NCI-H1092 (cell line): Measurements from ENCODE around the gene S100A13.
"Not testable (repeated sequence)": the region's sequence is repeated elsewhere in the genome, so short reads cannot be mapped to it uniquely, and the experiment has no call there.

Experiments used
- DNase-seq: peaks from one replicate; lab custom pipeline; 2025; lab: John Stamatoyannopoulos, UW

S100A13 gene

DNA sequence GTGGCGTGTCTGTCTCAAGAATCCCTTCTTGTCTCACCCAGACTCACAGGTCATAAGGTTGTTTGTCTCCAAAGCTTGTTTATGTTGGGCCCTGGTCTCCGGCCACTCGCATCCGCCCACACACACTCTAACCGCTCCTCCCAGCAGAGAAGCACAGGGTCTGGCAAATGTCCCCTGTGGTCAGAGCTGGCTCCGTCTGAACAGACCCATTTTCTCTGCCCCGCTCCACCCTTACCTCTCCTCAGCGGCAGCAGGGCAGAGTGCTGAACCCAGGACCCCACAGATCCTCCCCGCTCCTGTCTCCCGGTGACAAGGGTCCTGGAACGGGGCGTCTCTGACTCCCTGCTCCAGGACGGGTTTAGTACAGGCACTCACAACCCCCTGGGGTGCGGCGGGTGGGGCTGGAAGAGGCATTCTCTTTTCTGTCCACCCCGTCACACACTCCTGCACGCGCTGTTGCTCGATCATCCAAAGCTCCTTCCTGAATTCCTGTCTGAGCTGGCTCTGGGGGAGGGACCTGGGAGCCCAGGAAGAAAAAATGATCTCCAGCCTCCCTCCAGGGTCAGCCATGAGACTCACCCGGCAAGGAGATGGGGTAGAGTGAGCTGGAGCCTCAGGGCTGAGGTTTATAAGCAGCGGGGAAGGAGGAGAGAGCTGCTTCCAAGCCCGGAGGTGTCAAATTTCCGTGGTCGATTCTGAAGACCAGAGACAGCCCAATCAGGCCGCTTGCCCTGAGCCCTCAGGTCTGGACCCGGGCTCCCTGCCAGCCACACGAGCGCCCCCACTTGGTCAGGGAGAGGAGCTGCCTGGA is at the start of gene S100A13:
Gene S100A13 (minus strand): TSS at position 602 of the 811 bp plus-strand sequence. CDS start 1,033 bp downstream, outside the sequence.
- DNase-seq: peak; percentile 89

DNA sequence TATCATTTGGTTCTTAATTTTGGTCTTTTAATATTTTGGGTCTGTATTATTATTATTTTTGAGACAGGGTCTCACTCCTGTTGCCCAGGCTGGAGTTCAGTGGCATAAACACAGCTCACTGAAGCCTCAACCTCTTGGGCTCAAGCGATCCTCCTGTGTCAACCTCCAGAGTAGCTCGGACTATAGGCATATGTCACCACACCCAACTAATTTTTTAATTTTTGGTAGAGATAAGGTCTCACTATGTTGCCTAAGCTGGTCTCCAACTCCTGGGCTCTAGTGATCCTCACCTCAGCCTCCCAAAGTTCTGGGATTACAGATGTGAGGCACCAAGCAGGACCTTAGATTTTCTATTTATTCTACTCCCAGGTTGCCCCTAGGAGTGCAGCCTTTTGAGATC is 46.2 kb upstream of the S100A13 start:
- no peak for DNase-seq

DNA sequence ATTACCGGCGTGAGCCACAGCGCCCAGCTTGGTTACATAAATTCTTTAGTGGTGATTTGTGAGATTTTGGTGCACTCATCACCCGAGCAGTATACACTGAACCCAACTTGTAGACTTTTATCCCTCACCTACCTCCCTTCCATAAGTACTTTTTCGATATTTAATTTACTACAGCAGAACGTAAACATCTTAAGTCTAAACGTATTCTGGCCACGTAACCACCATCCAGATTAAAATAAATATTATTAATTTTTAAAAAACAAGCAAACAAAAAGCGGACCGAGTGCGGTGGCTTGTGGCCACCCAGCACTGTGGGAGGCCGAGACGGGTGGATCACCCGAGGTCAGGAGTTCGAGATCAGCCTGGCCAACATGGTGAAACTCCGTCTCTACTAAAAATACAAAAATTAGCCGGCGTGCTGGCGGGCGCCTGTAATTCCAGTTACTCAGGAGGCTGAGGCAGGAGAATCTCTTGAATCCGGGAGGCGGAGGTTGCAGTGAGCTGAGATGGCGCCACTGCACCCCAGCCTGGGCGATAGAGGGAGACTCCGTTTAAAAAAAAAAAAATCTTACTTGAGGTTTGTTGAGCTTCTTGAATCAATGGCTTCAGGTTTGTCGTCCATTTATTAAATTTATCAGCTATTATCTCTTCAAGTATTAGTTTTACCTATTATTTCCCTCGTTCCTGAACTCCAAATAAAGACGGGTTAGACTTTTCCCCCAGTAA is 44.5 kb upstream of the S100A13 start:
- DNase-seq: not testable (repeated sequence)

DNA sequence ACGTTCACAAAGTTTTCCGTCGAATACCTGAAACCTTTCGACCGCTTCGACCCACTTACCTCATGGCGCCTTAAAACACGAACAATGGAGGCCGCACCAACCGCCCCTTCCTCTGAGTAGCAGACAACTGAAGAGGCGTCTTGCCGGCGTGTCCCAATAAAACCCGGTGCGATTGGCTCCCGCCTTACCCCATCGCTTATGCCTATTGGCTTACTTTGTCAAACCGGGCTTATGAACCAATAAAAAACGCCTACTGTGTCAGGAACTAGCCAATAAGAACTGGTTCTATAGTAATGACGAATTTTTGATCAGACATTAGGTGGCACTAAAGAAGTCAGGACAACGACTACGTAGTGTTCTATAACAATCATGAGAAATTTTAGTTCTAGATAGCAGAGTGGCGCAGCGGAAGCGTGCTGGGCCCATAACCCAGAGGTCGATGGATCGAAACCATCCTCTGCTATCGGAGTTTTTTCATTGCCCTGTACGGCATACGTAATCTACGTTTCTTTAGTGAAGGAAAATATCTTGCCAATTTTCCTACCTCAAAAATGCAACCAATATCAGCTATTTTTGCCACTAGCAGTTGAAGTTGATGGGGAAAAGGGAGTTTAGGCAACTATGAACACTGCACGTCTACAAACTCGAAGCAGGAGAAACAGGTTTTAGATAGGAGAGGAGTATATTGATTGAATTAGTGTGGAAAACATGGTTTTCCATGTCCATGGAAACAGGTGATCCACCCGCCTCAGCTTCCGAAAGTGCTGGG is 43.7 kb upstream of the S100A13 start, which contains the start of gene ILF2:
Gene ILF2 (minus strand): TSS at position 135 of the 769 bp plus-strand sequence. CDS start 71 bp downstream, at position 64.
- DNase-seq: peak; percentile 99

DNA sequence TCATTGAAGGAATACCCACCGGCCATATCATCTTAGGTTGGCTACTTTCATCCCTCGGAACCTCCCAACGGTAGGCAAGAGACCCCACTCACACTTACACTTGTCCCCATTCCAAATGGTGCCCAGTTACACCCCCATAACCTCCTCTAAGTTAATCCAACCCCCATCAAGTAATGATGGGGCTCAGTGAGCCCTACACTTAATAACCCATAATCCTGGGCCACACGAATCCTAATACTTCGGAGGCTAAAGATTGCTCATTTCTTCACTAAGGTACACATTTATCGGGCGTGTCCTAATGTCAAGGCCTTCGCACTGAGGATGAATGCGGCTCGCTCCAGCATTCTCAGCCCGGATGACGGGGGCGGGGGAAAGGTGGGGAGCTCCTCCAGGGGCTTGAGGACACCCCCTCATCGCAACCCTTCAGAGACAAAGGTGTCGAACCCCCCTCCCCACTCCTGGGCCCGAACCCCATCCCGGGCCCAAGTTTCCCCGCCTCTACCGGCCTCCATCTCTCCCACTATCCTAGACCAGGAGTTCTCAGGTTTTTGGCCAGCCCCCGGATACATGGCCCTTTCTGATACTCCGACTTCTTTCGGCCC is 43.1 kb upstream of the S100A13 start:
- no peak for DNase-seq

DNA sequence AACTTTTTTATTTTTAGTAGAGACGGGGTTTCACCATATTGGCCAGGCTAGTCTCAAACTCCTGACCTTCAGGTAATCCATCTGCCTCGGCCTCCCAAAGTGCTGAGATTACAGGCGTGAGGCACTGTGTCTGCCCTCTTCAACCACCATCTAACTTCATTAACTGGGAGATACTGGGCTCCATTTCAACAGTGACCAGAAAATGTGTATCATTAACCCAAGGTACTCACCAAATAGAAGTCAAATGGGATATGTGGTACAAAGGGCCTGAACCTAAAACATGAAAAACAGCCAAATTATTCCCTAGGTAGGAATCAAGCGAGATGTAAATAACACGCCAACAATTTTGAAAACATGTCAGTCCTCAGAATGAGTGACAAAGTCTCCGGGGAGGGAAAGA is 42.3 kb upstream of the S100A13 start:
- DNase-seq: no peak

DNA sequence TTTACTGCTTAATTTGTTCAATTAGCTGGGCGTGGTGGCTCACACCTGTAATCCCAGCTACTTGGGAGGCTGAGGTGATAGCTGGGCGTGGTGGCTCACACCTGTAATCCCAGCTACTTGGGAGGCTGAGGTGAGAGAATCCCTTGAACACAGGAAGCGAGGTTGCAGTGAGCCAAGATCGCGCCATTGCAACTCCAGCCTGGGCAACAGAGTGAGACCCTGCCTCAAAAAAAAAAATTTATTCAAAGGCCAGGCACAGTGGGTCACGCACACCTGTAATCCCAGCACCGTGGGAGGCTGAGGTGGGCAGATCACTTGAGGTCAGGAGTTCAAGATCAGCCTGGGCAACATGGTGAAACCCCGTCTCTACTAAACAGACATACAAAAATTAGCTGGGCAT is 41.4 kb upstream of the S100A13 start:
- DNase-seq: not testable (repeated sequence)

DNA sequence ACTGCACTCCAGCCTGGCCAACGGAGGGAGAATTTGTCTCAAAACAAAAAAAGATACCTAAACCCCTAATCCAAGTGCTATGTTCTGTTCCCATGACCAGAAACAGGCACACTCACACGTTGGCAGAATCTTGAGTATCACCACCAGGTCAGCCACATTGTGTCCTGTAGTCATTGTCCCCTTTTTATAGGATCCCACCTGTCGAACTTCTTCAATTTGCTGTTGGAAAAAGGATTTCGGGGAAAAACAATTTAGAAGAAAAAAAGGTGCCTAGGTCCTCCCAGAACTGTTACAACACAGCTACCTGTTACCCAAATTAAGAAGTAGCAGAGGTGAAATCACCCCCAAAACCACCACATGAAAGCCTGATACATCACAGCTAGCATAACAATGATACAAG is 40.1 kb upstream of the S100A13 start:
- no peak for DNase-seq

DNA sequence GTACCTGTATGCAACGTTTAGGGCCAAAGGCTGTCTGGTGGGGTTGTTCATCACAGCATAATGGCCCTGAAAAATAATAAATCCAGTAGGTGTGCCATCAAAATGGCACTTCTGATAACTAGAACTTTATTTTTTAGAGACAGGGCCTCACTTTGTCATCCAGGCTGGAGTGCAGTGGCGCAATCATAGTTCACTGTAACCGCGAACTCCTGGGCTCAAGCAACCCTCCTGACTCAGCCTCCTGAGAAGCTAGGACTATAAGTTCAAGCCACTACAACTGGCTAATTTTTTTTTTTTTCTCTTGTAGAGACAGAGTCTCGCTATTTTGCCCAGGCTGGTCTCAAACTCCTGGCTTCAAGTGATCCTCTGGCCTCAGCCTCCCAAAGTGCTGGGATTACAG is 35.9 kb upstream of the S100A13 start:
- no peak for DNase-seq

DNA sequence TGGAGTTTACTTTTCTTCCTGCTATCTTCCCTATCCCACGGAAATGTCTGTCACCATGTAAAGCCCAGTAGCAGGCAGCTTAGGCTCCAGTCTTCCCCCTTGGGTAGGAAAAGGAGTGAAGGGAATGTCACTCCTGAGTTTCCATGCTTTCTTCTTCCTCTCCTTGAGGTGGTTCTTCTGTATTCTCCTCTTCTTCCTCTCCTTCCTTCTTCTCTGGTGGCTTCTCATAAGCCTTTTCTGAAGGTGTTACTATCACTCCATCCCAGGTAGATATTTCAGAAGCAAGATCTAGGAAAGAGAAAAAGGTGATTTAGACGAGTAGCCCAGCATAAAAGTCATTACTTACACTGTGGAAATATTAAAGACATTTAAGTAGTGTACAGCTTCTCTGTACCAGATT is 35.0 kb upstream of the S100A13 start:
- DNase-seq: no peak

DNA sequence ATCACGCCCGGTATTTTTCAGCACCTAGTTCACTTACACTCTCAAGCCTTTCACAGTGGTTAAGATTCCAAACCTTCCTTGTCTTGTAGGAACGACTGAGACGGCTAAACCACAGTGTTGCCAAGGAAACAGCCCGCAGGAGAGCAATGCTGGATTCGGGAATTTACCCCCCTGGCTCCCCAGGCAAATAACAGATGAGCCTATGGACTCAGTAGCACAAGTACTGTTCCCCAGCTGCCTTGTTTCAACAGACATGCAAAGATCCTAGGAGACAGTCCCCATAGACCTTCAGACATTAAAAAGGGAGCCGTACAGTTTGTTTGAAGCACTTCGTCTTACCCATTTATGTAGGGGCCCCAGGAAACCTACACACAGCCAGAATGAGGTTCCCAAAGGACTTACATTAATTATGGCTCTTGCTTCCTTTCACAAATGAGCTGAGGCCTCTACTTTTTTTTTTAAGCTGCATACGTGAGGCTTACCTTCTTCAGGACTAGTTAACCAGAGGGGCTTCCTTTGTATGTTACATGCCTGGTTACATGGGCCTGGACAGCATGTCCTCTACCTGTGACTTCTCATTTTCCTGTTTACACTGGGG is 33.9 kb upstream of the S100A13 start:
- DNase-seq: no peak

DNA sequence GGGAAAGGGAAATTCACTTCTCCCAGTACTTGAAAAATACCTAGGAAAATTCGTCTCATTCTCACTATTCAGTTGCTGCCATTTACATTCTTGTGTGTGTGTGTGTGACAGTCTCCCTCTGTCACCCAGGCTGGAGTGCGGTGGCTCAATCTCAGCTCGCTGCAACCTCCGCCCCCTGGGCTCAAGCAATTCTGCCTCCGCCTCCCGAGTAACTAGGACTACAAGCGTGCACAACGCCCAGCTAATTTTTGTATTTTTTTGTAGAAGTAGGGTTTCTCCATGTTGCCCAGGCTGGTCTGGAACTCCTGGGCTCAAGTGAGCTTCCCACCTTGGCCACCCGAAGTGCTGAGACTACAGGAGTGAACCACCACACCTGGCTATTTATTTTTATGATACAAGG is 32.4 kb upstream of the S100A13 start:
- DNase-seq: no peak

DNA sequence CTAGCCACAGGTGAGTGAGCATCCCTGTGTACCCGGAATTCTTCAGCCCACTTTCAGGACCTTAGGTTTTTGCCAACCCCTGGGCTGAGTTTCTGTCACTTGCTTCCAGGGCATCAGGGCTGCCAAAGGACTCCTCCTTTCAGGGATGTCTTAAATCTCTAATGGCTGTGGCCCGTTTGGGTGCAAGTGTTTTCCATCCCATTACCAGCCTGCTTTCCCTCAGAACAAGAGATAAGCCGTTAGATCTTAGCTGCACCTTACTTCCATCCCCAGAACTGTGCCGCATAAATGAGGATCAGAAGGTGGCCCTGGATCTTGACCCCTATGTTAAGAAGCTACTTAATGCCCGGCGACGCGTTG is 31.9 kb upstream of the S100A13 start:
- no peak for DNase-seq

DNA sequence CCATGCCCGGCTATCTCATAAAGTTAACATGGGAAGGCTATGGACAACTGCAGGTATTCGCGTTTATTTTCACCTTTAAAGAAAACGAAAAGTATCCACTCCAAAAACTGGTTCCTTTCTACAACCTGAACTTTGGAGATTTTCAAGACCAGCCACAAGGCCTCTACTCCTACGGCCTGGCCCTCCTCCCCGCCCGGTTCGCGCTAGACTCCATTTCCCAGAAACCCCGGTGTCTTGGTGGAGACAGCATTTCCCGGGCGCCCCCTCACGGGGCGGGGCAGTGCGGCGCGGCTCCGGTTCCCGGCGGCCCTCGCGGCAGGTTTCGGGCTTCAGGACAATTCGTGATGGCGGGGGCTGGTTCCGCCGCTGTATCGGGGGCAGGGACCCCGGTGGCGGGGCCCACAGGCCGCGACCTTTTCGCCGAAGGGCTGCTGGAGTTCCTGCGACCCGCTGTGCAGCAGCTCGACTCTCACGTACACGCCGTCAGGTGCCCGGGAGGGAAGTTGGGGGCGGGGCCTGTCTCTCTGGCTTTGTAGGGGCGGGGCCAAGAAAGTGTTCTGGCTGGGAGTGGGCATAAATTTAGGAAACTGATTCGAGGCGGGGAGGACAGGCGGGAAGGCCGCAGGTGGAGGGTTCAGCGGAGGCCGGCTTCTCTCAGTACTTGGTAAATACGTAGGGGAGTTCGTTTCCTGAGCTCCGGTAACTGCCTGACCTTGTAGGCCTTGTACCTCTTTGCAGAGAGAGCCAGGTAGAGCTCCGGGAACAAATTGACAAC is 31.3 kb upstream of the S100A13 start, which contains the start of gene SNAPIN:
Gene SNAPIN (plus strand): TSS at position 304 of the 775 bp plus-strand sequence. CDS start 41 bp downstream, at position 345.
- DNase-seq: peak; percentile 80

DNA sequence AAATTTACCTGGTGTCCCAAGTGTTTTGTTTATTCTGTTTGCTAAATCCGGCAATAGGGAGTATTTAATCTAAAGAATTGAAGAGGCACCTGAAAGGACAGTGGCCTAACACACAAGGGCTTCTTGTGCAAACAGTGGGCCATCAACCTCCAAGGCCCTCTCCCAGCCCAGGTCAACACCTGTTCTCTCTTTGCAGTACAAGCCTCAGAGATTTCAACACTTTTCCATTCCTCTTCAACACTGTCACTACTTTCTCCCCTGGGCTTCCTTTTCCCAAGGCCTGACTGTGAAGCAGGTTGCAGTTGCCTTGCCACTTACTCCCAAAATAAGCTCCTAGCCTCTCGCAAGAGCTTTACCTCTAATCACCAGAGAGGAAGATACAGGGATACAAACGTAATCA is 28.0 kb upstream of the S100A13 start:
- DNase-seq: no peak

DNA sequence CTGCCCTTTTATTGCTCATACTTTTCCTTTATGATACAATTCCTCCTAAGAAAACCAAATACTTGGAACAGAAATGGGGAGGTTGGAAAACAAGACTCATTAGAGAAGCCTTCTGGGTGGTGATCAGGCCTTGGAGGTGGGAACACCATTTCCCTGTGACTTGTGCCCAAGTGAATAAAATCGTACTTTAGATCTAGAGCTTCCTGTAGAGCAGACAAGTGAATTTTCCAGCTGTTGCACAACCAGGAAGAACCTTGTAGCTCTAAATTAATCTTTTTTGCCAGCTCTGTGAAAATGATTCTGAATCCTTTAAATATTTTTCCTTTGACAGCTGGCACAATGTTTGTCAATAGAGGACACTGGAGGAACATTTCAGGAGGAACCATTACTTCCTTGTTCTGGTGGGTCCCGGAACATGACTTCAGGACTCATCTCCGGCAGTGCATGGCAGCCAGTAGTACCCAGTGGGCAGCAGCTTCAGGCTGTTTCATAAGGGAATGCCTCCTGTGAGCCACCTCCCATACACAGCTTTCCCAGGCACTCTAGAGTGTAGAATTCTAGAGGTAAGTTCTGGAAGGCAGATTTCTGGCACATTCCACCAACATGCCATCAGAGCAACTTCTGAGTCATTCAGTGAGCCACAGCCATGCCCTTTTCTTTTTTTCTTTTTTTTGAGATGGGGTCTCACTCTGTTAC is 25.6 kb upstream of the S100A13 start:
- no peak for DNase-seq

DNA sequence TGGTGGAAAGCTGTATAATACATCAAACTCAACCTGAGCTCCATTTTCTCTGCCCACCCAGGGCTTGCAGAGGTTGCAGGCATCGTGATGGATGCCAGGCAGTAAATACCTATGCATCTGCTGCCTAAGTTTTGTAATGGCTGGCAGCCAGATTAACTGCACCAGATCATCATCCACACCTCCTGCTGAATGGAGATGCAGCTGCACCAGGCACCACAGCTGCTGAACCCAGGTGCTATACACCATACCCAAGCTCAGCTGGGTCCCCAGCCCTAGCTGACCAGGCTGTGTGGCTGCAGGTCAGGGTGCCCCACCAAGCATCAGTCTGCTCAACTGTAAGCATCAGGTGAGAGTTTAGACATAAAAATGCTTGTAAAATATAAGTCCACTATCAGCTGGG is 24.5 kb upstream of the S100A13 start:
- no peak for DNase-seq

DNA sequence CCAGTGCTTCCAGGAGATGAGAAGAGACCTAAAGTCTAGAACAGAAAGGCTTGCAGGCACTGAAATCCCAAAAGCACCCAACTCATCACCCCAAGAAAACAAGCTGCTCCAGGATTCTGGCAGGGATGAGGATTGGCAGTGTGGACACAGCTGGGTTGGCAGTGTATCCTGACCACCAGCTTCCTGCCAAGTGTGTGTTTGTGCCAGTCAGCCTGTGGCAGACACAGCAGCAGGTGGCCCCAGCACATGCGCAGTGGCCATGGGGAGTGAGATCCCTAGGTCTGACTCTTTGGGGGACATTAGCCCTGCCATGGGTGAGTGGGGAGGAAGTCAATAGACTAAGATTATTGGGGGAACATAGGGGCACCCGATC is 22.5 kb upstream of the S100A13 start:
- peak; percentile 95 for DNase-seq

DNA sequence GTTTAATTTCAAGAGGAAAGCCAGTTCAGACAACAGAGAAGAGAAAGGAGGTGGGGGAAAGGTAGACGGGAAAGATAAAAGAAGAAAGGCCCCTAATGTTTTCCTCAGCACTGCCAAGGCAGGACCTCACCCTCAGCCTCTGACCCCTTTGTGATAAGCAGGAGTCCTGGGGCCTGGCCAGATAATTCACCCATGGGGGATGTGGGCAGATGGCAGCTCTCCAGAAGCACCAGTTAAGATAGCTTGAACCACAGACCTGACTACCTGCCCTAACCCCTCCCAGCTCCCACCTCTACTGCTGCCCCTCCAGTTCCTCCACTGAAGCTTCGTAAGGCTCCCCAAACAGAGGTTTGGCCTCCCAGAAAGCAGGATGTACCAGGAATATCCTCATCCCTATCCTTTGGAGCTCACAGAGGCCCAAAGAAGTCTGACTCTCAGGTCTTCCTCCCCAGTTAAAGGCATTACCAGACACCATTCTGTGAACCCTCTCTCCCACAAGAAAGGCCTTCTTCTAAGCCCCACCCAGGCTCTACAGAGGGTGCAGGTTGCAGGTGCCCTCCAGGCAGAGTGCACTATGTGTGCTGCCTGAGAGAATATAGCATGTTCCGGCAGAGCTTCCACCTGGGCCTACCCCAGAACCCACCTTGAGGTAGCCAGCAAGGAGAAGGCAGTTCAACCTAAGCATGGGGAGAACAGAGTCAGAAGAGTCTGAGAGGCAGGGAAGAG is 22.0 kb upstream of the S100A13 start:
- peak; percentile 54 for DNase-seq
